Measurements from ENCODE around the gene FAM168A. TPM values are rescaled to one million over a fixed set of nuclear protein-coding genes. Genes with fewer than 3 reads are reported as not detected.
A peak's percentile ranks its signal among the peaks of the same experiment; 100 is the strongest.

FAM168A gene
- total RNA-seq, 2 donors from 2014 or later: 16.6 to 23.4 TPM

GRCh38 chr11:73358071-73358470 is 239.8 kb downstream of the FAM168A start:
- no peak for ATAC-seq
- no peaks in the 10 kb centered on the region for H3K9me3 Mint-ChIP-seq

DNA sequence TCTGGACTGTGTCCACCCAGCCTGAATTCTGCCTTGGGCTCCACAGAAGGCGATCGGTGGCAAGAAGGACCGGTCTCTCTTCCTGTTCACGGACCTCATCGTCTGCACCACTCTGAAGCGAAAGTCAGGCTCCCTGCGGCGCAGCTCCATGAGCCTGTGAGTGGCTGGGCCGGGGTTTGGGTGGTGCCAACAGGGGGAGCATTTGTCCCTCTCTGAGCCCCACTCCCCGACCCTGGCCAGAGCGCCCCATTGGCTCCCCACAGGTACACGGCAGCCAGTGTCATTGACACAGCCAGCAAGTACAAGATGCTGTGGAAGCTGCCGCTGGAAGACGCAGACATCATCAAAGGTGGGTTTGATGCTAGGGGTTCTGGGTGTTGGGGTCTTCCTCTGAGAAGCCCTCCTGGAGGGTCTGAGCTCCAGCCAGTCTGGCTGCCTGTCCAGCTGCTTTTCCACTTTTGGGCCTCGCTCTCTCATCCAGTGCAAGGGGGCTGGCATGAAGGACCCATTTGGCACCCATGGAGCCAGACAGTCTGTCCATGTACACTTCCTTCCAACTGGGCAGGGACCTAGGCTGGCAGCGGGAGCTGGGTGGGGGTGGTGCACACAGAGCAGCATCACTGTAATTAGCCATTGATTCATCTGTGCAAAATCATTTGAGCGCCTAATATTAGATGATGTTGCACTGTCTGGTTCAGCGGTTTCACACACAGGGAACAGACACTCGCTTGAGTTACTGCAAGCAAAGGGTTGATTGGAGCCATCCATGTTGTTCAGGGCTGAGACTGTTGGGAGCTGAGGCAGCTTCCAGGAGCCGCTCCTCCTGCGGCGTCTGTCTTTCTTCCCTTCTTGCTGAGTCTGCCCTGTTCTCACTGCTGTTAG is 240.7 kb downstream of the FAM168A start:
- DNase-seq (ENCODE audit: low spot score in 2 of 2) (no peak), ATAC-seq (no peak)
- Mint-ChIP-seq H3K9me3 (no peaks in the 10 kb centered on the region), H3K36me3 (no peaks in the 10 kb centered on the region), H3K27ac (no peak overlapping the region)

More at GRCh38 chr11:73358071-73358470, 239.8 kb downstream of the FAM168A start:
- H3K36me3 Mint-ChIP-seq: no peaks in the 10 kb centered on the region
- no peak for DNase-seq (ENCODE audit: low spot score in 2 of 2)
- H3K27ac Mint-ChIP-seq: no peak overlapping the region

DNA sequence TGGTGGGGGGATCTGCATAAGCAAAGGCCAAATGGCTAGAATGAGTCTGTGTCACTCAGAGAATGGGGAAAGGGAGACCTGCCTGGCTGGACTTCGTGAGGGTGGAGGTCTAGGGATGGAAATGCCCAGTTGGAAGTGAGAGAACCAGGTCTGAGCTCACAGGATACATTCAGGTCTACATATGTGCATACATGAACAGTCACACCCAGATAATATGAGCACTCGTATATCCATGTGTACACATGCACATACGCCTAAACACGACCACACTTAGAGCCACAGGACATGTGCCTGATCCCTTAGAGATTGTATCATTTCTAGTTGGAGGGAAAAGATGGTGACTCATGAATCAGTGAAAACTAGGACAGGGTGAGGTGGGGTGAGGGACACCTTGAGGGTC is 242.8 kb downstream of the FAM168A start:
- ATAC-seq: no peak
- no peak overlapping the region for H3K27ac Mint-ChIP-seq

GRCh38 chr11:73353422-73353821 is 244.5 kb downstream of the FAM168A start:
- Mint-ChIP-seq H3K36me3 (no peaks in the 10 kb centered on the region), H3K27ac (no peak overlapping the region), H3K9me3 (no peaks in the 10 kb centered on the region)
- DNase-seq (ENCODE audit: low spot score in 2 of 2): no peak
- ATAC-seq: peak; percentile 32 to 46

More for the DNA sequence above, 242.8 kb downstream of the FAM168A start:
- no peaks in the 10 kb centered on the region for H3K9me3 Mint-ChIP-seq
- DNase-seq (ENCODE audit: low spot score in 2 of 2): no peak
- no peaks in the 10 kb centered on the region for H3K36me3 Mint-ChIP-seq

DNA sequence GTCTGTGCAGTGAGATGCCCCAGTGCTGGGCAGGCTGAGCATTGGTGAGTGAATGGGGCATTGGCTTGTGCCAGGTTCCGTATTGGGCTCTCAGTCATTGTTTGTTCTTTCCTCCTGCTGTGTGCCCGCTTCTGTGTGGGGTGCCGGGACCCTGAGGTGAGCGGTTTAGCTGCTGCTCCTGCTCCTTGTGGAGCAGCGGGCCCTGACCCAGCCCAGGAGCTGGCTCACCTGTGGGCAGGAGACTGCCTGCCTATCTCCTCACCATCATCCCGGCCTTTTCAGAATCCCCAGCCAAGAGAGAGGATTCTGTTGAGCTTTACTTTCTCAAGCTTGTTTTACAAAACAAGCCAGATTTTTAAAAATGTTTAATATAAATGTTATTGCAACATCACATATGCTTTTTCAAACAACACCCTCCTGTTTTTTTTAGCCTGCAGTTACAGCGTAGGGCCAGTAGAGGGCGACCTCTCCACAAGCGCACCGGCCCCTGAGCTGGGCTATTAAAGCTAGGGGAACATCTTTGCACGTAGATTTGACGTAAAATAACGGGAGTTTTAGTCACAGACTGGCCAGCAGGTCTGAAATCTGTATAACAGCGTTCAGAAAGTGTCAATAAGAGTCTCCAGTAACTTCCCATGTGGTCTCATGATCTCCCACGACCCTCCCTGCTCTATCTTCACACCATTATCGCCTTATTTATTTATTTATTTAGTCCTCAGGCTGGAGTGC is 246.8 kb downstream of the FAM168A start:
- Mint-ChIP-seq H3K27ac (no peak overlapping the region), H3K9me3 (no peaks in the 10 kb centered on the region)

More for the DNA sequence above, 246.8 kb downstream of the FAM168A start:
- ATAC-seq (peak; percentile 70 to 77), DNase-seq (ENCODE audit: low spot score in 2 of 2) (peak in 1 of 2 donors; percentile 57)
- H3K36me3 Mint-ChIP-seq: no peaks in the 10 kb centered on the region

Other genes with a start within 250 kb of the FAM168A start
- 10 to 100 TPM; 23.2 to 28.2 TPM for gene RELT, start 221.7 kb downstream of the FAM168A start, total RNA-seq
- 10 to 100 TPM; 16.4 to 19.9 TPM for gene PLEKHB1, start 48.5 kb upstream of the FAM168A start, total RNA-seq
- 10 to 100 TPM; 66.3 TPM for gene RAB6A, start 163.0 kb upstream of the FAM168A start, total RNA-seq
- gene MRPL48, start 189.8 kb upstream of the FAM168A start, total RNA-seq: 10 to 100 TPM; 24.0 to 41.9 TPM

Data from activated naive CD4-positive, alpha-beta T cell treated with anti-CD3 and anti-CD28 coated beads, Interleukin-2, amount 50 U/mL, for 72 hours (primary cell).